Activated CD4-positive, alpha-beta T cell treated with anti-CD3 and anti-CD28 coated beads, Interleukin-2, amount 50 U/mL, for 1 hour (primary cell): ENCODE data around the gene PDE8A.

Source experiments
- DNase-seq: peaks from one replicate; pipeline ENCODE4 v3.0.0-alpha.2; 2020

Gene PDE8A

GRCh38 chr15:85099195-85099803 is 117.6 kb downstream of the PDE8A start:
- DNase-seq = no peak

GRCh38 chr15:85100186-85100937 is 118.7 kb downstream of the PDE8A start:
- DNase-seq = no peak

GRCh38 chr15:85104584-85104983 is 122.9 kb downstream of the PDE8A start:
- no peak for DNase-seq

- DNase-seq = no peak
These were observed 126.5 kb downstream of the PDE8A start for GRCh38 chr15:85108136-85108535.

- DNase-seq = no peak
These were observed 127.7 kb downstream of the PDE8A start for GRCh38 chr15:85109333-85109732.

GRCh38 chr15:85112997-85113396 is 131.3 kb downstream of the PDE8A start:
- DNase-seq = no peak

GRCh38 chr15:85114886-85115285 is 133.2 kb downstream of the PDE8A start:
- no peak for DNase-seq

- no peak for DNase-seq
These were observed 134.4 kb downstream of the PDE8A start for GRCh38 chr15:85116066-85116465.

- no peak for DNase-seq
These were observed 134.8 kb downstream of the PDE8A start for GRCh38 chr15:85116494-85116893.

GRCh38 chr15:85116925-85117646 is 135.4 kb downstream of the PDE8A start:
- DNase-seq = no peak

GRCh38 chr15:85118173-85118572 is 136.5 kb downstream of the PDE8A start:
- DNase-seq = no peak

- DNase-seq = no peak
These were observed 136.9 kb downstream of the PDE8A start for GRCh38 chr15:85118581-85118980.

GRCh38 chr15:85120351-85121113 is 138.9 kb downstream of the PDE8A start:
- no peak for DNase-seq

- DNase-seq = no peak
These were observed 142.5 kb downstream of the PDE8A start for GRCh38 chr15:85124173-85124572.

- DNase-seq = no peak
These were observed 143.5 kb downstream of the PDE8A start for GRCh38 chr15:85125056-85125661.

GRCh38 chr15:85128621-85129020 is 147.0 kb downstream of the PDE8A start:
- no peak for DNase-seq

- DNase-seq = no peak
These were observed 148.2 kb downstream of the PDE8A start for GRCh38 chr15:85129881-85130280.

GRCh38 chr15:85131915-85132314 is 150.3 kb downstream of the PDE8A start:
- no peak for DNase-seq

GRCh38 chr15:85133709-85134108 is 152.1 kb downstream of the PDE8A start:
- DNase-seq = no peak

GRCh38 chr15:85137489-85138168 is 156.0 kb downstream of the PDE8A start:
- no peak for DNase-seq

GRCh38 chr15:85139391-85139790 is 157.7 kb downstream of the PDE8A start:
- no peak for DNase-seq

GRCh38 chr15:85141726-85142125 is 160.1 kb downstream of the PDE8A start:
- no peak for DNase-seq
